ENCODE data around the gene MAPK1IP1L.
"Not testable (repeated sequence)": the region's sequence is repeated elsewhere in the genome, so short reads cannot be mapped to it uniquely, and the experiment has no call there.

The MAPK1IP1L gene

DNA sequence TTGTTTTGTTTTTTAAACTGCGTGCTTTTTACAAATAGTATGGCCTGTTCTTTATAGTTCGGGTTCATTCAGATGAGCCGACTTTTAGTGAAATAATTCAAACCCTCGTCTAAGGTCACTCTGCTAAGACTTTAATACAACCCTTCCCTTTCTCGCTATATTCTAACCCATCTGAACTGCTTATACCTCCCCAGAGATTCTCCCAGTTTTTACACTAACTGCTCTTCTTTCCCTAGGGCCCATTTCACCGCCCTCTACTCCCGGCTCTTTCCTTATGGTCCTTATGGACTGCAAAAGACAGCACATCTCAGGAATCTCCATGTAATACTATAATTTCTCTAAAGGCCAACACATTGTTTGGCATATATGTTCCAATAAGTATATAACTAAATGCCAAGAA lies 2.1 kb downstream of the MAPK1IP1L start:
- in situ Hi-C loops (cut with MboI; ENCODE audit: low sequenced_read_pairs) = no loop called here

DNA sequence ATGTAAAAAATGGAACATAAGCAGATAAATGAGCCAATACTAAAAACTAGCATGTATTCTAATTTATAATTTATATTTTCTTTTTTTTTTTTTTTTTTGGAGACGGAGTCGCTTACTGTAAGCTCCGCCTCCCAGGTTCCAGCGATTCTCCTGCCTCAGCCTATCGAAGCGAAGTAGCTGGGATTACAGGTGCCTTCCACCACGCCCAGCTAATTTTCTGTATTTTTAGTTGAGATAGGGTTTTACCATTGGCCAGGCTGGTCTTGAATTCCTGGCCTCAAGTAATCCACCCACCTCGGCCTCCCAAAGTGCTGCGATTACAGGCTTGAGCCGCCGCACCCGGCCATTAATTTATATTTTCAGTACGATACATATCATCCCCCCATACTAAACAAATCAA lies 2.7 kb downstream of the MAPK1IP1L start:
- in situ Hi-C loops (cut with MboI; ENCODE audit: low sequenced_read_pairs) = no loop called here

DNA sequence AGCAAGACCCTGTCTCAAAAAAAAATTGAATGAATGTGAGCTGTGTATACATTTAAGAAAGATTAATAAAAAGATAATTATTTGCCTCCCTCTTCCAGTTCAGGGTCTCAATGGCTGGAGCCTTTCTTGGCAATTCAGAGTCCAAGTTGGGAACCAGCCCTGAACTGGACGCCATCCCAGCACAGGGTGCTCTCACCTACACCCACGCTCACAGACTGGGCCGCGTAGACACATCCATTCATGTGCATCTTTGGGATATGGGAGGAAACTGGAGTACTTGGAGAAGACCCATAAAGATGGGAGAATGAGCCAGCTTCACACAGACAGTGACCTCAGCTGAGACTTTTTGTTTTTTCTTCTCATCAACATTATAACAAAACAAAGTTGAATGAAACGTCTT lies 6.5 kb downstream of the MAPK1IP1L start:
- in situ Hi-C loops (cut with MboI; ENCODE audit: low sequenced_read_pairs) = no loop called here

DNA sequence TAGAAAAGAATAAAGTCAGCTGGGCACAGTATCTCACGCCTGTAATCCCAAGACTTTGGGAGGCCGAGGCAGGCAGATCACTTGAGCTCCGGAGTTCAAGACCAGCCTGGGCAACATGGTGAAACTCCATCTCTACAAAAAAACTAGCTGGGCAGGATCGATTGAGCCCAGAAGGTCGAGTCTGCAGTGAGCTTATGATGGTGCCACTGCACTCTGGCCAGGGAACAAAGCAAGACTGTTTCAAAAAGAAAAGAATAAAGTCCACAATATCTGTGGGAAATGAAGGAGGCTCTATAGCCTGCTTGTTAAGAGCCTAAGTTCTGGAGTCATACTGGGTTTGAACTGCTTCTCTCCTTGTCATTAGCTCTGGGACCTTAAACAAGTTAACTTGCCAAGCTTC lies 7.9 kb downstream of the MAPK1IP1L start:
- in situ Hi-C loops (cut with MboI; ENCODE audit: low sequenced_read_pairs) = no loop called here

DNA sequence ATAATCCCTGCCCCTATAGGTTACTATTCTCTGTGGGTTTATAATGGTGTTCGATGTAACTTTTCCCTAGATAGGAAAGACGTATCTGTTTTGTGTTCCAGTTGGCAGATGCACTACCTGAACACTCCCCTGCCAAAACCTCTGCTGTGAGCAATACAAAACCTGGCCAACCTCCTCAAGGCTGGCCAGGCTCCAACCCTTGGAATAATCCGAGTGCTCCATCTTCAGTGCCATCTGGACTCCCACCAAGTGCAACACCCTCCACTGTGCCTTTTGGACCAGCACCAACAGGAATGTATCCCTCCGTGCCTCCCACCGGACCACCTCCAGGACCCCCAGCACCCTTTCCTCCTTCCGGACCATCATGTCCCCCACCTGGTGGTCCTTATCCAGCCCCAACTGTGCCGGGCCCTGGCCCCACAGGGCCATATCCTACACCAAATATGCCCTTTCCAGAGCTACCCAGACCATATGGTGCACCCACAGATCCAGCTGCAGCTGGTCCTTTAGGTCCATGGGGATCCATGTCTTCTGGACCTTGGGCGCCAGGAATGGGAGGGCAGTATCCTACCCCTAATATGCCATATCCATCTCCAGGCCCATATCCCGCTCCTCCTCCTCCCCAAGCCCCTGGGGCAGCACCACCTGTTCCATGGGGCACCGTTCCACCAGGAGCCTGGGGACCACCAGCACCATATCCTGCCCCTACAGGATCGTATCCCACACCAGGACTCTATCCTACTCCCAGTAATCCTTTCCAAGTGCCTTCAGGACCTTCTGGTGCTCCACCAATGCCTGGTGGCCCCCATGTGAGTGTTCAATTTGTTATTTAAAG lies 11.3 kb downstream of the MAPK1IP1L start:
- in situ Hi-C loops (cut with MboI; ENCODE audit: low sequenced_read_pairs) = no loop called here

DNA sequence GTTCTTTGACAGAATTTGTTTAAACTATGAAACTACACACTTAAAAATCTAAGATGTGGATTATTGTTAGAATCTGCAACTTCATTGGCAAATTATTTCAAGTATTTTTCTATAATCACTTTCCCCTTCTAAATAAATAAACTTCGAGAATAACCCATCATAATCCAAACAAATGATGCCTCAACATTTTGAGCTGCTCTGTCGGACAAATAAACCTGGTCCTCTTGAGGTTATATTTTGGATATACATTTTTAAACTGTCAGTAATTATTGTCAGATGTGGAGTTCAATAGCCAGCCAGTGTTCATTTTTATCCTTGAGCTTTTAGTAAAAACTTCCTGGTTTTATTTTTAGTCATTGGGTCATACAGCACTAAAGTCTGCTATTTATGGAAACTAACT lies 13.4 kb downstream of the MAPK1IP1L start:
- in situ Hi-C loops (cut with MboI; ENCODE audit: low sequenced_read_pairs) = not testable (repeated sequence)

DNA sequence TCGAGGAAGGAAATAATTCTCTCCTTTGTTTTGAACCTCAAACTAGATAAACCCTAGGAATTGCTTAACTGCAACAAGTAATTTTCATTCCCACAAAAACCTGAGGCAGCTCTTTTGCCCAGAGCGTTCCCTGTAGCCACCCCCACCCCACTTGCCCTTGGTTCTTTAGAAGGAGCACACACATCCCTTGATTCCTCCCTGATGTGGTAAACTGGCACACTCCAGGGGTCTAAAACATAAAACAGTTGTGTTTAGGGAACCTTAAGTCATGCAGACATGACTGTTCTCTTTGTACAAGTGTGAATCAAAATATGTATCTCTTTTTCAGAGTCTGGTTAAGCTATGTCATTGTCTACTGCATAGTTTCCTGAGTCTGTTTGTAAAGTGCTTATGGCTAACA lies 14.0 kb downstream of the MAPK1IP1L start:
- in situ Hi-C loops (cut with MboI; ENCODE audit: low sequenced_read_pairs) = no loop called here

DNA sequence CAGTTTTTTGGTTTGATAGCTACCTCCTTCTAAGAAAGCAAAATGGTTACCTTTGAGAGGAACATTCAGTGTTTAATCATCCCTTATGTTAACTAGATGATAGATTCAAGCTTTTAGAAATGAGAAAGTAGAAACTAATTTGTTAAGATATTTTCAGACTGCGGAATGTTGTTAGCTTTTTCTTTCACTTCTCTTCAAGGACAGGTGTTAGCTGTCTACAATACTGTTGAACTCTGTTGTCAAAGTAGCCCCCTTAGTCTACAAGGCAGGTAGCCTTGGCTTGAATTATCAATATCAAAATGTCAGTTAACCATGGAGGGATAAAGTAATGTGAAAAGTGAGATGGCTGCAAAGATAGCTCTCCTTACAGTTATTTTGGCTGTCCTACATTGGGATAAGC lies 14.8 kb downstream of the MAPK1IP1L start:
- in situ Hi-C loops (cut with MboI; ENCODE audit: low sequenced_read_pairs) = no loop called here

DNA sequence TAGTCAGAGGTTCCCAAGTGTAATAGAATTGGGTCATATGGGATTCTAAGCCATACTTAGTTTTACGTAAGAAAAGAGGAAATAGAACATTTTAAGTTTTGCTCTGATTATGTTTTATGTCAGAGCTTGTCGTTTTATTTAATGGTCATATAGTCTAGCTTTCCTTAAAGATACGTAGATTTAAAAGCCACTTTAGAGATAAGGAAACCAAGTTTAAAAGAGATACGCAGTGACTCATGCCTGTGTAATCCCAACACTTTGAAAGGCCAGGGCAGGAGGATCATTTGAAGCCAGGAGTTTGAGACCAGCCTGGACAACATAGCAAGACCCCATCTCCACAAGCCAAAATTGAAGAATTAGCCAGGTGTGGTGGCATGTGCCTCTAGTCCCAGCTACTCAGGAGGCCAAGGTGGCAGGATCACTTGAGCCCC lies 19.5 kb downstream of the MAPK1IP1L start:
- in situ Hi-C loops (cut with MboI; ENCODE audit: low sequenced_read_pairs) = no loop called here

DNA sequence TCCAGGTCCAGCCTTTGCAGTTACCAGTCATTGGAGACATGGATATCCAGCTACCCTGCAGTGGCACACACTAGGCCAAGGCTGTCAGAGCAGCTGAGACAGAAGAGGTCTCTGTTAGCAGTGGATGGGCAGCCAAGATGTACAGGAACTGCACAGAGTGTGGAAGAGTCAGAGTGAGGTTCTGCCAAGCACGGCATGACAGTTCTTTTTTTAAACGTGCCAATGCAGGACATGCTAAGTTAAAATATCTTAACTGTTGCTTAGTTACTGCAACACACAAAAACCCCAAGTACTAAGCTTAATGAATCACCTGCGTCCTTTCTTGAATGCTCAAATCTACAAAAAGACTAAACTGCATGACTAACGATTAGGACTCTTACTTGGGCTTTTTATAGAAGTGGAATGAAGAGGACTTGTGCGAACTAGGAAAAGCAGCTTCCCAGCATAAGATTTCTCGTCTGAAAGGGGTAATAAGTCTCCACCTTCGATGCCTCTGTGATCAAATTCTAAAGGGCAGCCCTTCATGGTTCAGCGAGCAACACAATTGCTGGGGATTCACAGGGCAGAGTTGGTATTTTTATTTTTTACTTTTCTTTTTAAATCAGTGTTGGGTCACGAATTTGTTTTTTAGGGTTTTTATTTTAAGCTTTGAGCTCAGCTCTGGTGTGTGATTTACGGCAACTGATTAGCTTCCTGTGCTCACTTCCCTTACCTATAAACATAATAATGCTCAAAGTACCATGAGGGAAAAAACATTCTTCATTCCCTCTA lies 20.6 kb downstream of the MAPK1IP1L start:
- in situ Hi-C loops (cut with MboI; ENCODE audit: low sequenced_read_pairs) = no loop called here

DNA sequence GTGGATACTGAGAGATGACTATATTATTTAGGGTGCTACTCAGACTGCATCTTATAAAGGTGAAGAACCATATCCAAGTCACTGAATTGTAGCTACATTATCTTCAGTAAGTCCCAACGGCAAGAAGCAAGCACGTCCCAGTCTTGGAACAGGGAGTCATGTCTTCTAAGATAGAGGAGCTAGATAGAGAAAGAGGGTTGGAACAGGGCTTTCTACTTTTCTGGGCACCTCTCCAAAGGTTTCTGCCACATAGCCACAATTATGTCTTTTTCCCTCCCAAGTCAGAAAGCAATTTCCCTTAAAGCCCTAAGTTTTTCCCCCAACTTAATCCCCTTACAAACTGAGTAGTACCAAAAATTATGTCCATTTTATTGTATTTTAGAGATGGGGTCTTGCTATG lies 22.4 kb downstream of the MAPK1IP1L start:
- in situ Hi-C loops (cut with MboI; ENCODE audit: low sequenced_read_pairs) = no loop called here

DNA sequence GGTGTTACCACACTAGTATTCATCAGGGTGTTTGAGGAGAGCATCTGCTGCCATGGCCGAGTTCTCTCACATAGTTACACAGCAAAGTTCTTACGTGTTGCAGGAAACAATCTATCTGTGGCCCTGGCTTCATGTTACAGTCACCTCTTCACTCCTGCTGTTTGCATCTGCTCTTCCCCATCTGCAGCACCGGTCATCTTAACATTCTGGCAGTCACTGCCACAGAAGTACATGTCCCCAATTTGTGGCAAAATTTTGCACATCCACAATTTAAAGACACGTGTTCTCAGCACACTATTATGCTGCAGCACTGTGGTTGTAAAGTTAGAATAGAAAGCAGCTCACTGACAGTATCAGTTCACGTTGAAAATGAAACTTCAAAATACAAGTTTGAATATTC lies 23.2 kb downstream of the MAPK1IP1L start:
- in situ Hi-C loops (cut with MboI; ENCODE audit: low sequenced_read_pairs) = no loop called here

DNA sequence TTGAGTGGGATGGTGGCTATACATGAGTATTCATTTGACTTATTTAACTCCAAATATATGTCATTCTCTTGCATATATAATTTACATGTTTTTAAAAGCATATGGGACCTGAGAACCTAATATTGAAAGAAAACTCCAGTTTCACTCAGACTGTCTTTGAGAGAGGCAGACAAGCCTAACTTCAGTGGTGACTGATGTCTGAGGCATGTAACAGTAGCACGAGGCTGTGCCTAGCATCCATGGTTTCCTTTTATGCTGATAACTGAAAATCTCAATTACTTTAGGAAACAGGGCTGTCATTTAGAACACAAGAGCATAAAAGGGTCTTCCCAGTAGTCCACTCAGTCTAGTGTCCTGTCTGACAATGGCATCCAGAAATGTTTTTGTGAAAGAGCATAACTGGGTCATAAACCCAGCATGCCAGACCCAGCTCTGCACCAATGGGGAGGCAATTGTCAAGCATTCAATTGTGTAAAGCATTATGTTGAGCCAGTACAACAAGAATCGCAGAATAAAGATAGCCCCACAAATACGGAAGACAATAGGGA lies 24.3 kb downstream of the MAPK1IP1L start:
- in situ Hi-C loops (cut with MboI; ENCODE audit: low sequenced_read_pairs) = no loop called here

DNA sequence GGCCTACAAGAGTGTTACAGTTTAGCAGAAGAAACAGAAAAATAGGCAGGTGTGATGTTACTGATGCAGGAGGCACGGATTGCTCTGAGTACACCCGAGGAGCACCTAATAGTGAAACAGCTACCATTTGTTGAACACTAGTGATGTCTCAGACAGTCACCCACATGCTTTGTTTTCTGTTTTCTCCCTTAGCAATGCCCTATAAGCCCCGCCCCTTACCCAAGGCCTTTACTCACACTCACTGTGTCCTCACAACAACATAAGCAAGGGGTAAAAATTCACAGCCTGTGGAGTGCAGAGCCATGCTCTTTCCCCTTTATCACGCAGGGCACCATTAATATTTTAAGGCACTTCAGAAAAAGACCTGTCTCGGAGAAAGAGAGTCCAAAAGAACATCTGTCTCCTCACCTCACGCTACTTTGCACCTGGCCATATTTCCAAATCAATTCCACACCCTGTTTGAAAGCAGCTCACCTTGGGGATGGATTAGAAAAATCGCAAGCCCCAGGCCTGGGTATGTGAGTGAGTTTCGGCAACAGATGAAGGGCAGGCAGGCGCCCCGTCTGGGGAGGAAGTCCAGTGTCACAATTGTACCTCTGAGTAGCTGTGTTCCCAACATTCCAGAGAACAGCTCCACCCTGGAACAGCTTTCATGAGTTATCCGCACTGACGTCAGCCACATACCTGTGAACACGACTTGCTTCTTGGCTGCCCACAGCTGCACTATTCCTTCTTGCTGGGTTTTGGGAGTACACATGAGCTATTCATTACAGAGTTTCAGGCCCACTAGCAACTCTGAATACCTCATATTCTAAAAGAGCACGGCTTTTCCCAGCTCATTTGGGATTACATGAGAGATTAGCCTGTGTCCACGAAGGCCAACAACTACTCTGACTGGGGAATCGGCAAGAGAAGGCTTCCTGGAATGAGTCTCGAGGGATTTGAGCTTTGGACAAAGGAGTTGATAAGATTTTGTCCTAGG lies 26.0 kb downstream of the MAPK1IP1L start:
- in situ Hi-C loops (cut with MboI; ENCODE audit: low sequenced_read_pairs) = no loop called here

DNA sequence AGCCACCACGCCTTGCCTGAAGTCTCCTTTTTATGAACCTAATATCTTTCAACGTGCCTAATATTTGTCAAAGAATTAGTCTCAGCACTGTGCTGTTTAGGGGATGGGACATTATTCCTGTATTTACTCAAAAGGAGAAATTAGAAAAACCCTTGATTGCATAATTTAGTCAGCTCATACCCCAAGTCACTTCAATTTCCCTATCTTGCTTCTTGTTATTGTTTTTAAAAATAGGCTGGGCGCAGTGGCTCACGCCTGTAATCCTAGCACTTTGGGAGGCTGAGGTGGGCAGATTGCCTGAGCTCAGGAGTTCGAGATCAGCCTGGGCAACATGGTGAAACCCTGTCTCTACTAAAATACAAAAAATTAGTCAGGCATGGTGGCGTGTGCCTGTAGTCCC lies 28.5 kb downstream of the MAPK1IP1L start:
- in situ Hi-C loops (cut with MboI; ENCODE audit: low sequenced_read_pairs) = not testable (repeated sequence)

DNA sequence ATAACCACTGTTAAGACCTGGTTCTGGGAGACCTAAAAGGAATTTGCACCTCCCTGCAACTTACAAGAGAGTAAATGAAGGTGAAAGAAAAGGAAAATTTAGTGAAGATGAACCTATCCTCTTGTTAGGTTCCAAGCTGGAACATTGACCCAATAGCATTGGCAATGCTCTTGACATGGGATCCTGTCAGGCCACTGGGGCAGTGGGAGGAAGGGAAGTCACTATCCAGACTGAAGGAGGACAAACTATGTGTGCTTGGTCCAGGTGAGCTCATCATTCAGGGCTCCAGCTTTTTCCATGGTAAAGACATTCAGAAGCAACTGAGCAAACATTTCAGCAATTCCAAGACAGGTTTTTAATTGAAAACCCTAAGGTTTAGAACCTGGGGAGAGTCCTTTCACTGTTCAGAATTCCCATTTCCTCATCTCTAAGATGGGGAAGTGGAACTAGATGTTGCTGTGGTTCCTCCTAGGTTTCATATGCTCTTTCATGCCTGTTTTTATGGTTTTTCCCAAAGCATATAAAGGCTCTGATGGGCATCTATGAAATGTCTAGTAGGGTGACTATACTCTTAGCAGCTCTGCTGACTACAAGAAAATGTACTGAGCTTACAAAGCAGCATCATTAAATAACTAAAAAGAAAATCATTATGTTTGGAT lies 33.1 kb downstream of the MAPK1IP1L start:
- in situ Hi-C loops (cut with MboI; ENCODE audit: low sequenced_read_pairs) = no loop called here

DNA sequence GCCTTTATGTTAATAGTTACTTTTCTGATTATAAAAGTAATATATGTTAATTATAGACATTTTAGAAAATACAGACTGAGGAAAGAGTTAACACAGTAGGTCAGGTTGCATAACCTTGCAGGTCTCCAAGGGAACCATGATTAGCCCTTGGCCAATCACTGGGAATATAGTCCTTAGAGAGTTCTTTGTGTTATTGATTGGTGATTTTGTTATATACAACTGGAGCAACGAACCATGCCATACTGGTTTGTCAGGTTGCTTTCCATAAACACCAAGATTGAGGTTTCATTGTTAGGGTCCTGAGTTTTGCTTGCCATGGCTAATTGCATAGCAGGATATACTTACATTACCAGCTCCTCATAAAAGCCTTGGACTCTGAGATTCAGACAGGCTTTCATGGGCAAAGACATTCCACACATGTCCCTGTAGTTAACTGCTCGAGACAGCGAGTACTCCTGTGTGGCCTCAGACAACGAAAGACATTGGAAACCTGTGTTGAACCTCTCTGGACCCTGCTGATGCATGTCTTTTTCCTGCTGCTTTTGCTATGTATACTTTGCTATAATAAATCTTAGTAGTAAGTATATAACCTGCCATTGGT lies 33.7 kb downstream of the MAPK1IP1L start:
- in situ Hi-C loops (cut with MboI; ENCODE audit: low sequenced_read_pairs) = no loop called here

DNA sequence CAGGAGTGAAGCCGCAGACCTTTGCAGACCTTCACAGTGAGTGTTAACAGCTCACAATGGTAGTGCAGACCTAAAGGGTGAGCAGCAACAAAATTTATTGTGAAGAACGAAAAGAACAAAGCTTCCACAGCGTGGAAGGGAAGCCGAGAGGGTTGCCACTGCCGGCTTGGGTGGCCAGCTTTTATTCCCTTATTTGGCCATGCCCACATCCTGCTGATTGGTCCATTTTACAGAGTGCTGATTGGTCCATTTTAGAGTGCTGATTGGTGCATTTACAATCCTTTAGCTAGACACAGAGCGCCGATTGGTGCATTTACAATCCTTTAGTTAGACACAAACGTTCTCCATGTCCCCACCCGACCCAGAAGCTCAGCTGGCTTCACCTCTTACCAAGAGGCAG lies 35.5 kb downstream of the MAPK1IP1L start:
- in situ Hi-C loops (cut with MboI; ENCODE audit: low sequenced_read_pairs) = no loop called here

DNA sequence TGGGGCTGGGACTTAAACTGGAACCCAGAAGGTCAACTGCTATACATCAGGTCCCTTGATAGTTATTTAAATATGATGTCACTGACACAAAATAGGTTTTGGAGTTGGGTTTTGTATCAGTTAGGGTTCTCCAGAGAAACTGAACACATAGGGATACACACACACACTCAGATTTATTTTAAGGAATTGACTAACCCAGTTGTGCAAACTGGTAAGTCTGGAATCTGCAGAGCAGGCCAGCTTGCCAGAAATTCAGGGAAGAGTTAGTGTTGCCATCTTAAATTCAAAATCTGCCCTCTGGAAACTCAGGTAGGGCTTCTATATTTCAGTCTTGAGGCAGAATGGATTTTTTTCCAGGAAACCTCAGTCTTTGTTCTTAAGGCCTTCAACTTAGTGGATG lies 36.9 kb downstream of the MAPK1IP1L start:
- in situ Hi-C loops (cut with MboI; ENCODE audit: low sequenced_read_pairs) = no loop called here

DNA sequence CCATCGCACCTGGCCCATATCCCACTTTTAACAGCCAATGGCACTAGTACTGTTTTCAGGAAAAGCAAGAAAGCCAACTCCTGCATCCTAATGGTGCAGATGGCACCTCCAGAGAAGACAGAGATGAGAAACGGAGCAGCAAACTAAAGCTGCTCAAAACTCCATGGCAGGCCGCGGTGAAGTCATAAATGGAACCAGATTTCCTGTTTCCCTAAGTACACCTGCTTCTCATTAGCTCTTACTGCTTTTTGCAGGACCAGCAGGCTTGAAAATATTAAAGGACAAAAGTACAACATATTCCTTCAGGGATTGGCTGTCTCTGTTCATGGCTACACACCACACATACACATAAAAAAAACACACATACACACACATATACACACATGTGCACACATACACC lies 40.9 kb downstream of the MAPK1IP1L start:
- in situ Hi-C loops (cut with MboI; ENCODE audit: low sequenced_read_pairs) = loop anchor here (10.0 kb wide), 1 partner anchor 62 kb away; no protein-coding TSS in a partner anchor
